Measurements from ENCODE around the gene TMEM150A.

DNA sequence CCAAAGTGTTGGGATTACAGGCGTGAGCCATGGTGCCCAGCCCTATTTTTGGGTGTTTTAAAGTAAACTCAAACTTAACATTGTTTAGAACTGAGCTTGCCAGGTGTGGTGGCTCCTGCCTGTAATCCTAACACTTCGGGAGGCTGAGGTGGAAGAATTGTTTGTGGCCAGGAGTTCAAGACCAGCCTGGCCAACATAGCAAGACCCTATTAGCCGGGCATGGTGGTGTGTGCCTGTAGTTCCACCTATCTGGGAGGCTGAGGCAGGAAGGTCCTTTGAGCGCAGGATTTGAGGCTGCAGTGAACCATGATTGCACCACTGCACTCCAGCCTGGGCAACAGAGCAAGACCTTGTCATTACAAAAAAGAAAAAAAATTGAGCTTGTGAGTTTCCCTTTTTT, 48.0 kb upstream of the TMEM150A start:
- TF ChIP-seq, protein P1, sequence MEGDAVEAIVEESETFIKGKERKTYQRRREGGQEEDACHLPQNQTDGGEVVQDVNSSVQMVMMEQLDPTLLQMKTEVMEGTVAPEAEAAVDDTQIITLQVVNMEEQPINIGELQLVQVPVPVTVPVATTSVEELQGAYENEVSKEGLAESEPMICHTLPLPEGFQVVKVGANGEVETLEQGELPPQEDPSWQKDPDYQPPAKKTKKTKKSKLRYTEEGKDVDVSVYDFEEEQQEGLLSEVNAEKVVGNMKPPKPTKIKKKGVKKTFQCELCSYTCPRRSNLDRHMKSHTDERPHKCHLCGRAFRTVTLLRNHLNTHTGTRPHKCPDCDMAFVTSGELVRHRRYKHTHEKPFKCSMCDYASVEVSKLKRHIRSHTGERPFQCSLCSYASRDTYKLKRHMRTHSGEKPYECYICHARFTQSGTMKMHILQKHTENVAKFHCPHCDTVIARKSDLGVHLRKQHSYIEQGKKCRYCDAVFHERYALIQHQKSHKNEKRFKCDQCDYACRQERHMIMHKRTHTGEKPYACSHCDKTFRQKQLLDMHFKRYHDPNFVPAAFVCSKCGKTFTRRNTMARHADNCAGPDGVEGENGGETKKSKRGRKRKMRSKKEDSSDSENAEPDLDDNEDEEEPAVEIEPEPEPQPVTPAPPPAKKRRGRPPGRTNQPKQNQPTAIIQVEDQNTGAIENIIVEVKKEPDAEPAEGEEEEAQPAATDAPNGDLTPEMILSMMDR (IDR thresholded peaks at IDR 0.05), result no peak
- no peak for TF ChIP-seq ZFX (IDR thresholded peaks at IDR 0.05; ENCODE audit: borderline replicate concordance)
